Cardiac muscle cell (in vitro differentiated cells and primary cell): ENCODE measurements around the gene ACAP1. TPM values are rescaled to one million over a fixed set of nuclear protein-coding genes. Genes with fewer than 3 reads are reported as not detected.
"Not testable (repeated sequence)": the region's sequence is repeated elsewhere in the genome, so short reads cannot be mapped to it uniquely, and the experiment has no call there.

Experiments used
- DNase-seq, 2 donors: peaks; one replicate each; pipeline versions ENCODE4 v3.0.0 to v3.0.0-alpha.2; 2010 to 2017; ENCODE audit warnings: low read depth in 1 of 2, low spot score in 1 of 2
- H3K27ac ChIP-seq: fragments of 200-600 bp; sonication (generic); 2 replicates; pipeline ENCODE4 v1.5.1; 2016
- H3K27me3 ChIP-seq: fragments of 200-600 bp; sonication (generic); 2 replicates; pipeline ENCODE4 v1.6.0; 2016; ENCODE audit warnings: control low read depth
- H3K36me3 ChIP-seq: fragments of 200-600 bp; sonication (generic); 2 replicates; pipeline ENCODE4 v1.5.1; 2016; ENCODE audit warnings: control low read depth
- H3K4me1 ChIP-seq: fragments of 200-600 bp; sonication (generic); 2 replicates; pipeline ENCODE4 v1.8.1; 2017; ENCODE audit warnings: low read depth, mild to moderate bottlenecking, mixed run types
- H3K4me3 ChIP-seq: fragments of 200-600 bp; sonication (generic); 2 replicates; pipeline ENCODE4 v1.5.1; 2016; ENCODE audit warnings: mild to moderate bottlenecking
- H3K9me3 ChIP-seq: fragments of 200-600 bp; sonication (generic); 2 replicates; pipeline ENCODE4 v1.5.1; 2017; ENCODE audit warnings: low read depth, mild to moderate bottlenecking, control low read depth
- CTCF ChIP-seq: IDR thresholded peaks from 2 replicates; pipeline ENCODE4 v1.5.1; 2012; ENCODE audit warnings: low read depth, mild to moderate bottlenecking, low read length
- polyA plus RNA-seq: library from polyadenylated mRNA; unstranded; fragments of >200 nt; fragmentation: Nextera tagmentation; extraction: Ambion mirVana; gene quantifications from 2 replicates; pipeline ENCODE4 v1.2.1, GENCODE V29; 2016
- total RNA-seq: library from RNA; depleted of rRNA; stranded (reverse); fragments of >200 nt; gene quantifications from 2 replicates; pipeline ENCODE4 v1.2.3, GENCODE V29; 2016

ACAP1 gene
- total and polyA plus RNA-seq, 2 experiments from 2014 or later: 1.4 to 32.1 TPM

- TF ChIP-seq CTCF: no peak
- H3K36me3 ChIP-seq: no peaks in the 10 kb centered on the region
- H3K27ac ChIP-seq: no peak overlapping the region
- no peak for DNase-seq
- H3K4me3 ChIP-seq: no peak overlapping the region
- no peaks in the 10 kb centered on the region for H3K4me1 ChIP-seq
- no peaks in the 10 kb centered on the region for H3K9me3 ChIP-seq
- H3K27me3 ChIP-seq: no peaks in the 10 kb centered on the region
These were observed 30.8 kb downstream of the ACAP1 start for GRCh38 chr17:7367083-7367482.

- Histone ChIP-seq H3K27ac (no peak overlapping the region), H3K4me1 (no peaks in the 10 kb centered on the region), H3K4me3 (no peak overlapping the region)
These were observed 31.7 kb downstream of the ACAP1 start for GRCh38 chr17:7367918-7368598.

GRCh38 chr17:7368599-7368994, 32.3 kb downstream of the ACAP1 start:
- H3K27me3 ChIP-seq, H3K4me3 ChIP-seq, H3K4me1 ChIP-seq, H3K27ac ChIP-seq, H3K9me3 ChIP-seq, DNase-seq, H3K36me3 ChIP-seq: not testable (repeated sequence)

More at GRCh38 chr17:7367918-7368598, 31.7 kb downstream of the ACAP1 start:
- Histone ChIP-seq H3K9me3 (no peaks in the 10 kb centered on the region), H3K27me3 (no peaks in the 10 kb centered on the region), H3K36me3 (no peaks in the 10 kb centered on the region)
- no peak for TF ChIP-seq CTCF
- DNase-seq: no peak

GRCh38 chr17:7369825-7370224, 33.5 kb downstream of the ACAP1 start:
- Histone ChIP-seq H3K36me3 (no peaks in the 10 kb centered on the region), H3K9me3 (no peaks in the 10 kb centered on the region), H3K4me1 (no peaks in the 10 kb centered on the region), H3K27me3 (no peaks in the 10 kb centered on the region), H3K4me3 (no peak overlapping the region), H3K27ac (no peak overlapping the region)
- TF ChIP-seq CTCF: no peak
- DNase-seq: no peak

- Histone ChIP-seq H3K4me1 (no peaks in the 10 kb centered on the region), H3K4me3 (no peak overlapping the region), H3K27me3 (no peaks in the 10 kb centered on the region), H3K27ac (no peak overlapping the region), H3K9me3 (no peaks in the 10 kb centered on the region), H3K36me3 (no peaks in the 10 kb centered on the region)
- DNase-seq: no peak
- no peak for TF ChIP-seq CTCF
These were observed 34.5 kb downstream of the ACAP1 start for GRCh38 chr17:7370853-7371252.

- DNase-seq: no peak
- Histone ChIP-seq H3K4me1 (no peaks in the 10 kb centered on the region), H3K27ac (no peak overlapping the region), H3K36me3 (no peaks in the 10 kb centered on the region), H3K9me3 (no peaks in the 10 kb centered on the region), H3K27me3 (no peaks in the 10 kb centered on the region), H3K4me3 (no peak overlapping the region)
- TF ChIP-seq CTCF: no peak
These were observed 38.0 kb downstream of the ACAP1 start for GRCh38 chr17:7374353-7374752.
